ENCODE measurements around the gene NANP. TPM values are rescaled to one million over a fixed set of nuclear protein-coding genes. Genes with fewer than 3 reads are reported as not detected.
A peak's percentile ranks its signal among the peaks of the same experiment; 100 is the strongest.

The NANP gene
- total and polyA plus RNA-seq, 9 of the 15 experiments (the other 6 are each of a cell fraction or from before 2014, with no cell fraction given) = 5.4 to 8.4 (median 6.9) TPM

- ChIA-PET POLR2A (no interaction called here), CTCF (ENCODE audit: low intra/inter-chr PET ratio) (no interaction called here)
- BruUV-seq (replicated peaks) = no TSS peak
Observed at GRCh38 chr20:25619514-25619913, 4.3 kb downstream of the NANP start.

More at GRCh38 chr20:25619514-25619913, 4.3 kb downstream of the NANP start:
- H2AFZ ChIP-seq (ENCODE audit: low read depth, low read length) = no peak overlapping the region
- H3K4me2 ChIP-seq (ENCODE audit: insufficient read depth, low read length) = no peak overlapping the region
- peaks cover 67% of the 10 kb centered on the region for H3K79me2 ChIP-seq (ENCODE audit: control insufficient read depth, insufficient read depth, low read length)
- H3K9me3 ChIP-seq (replicated peaks; ENCODE audit: control insufficient read depth, insufficient read depth, low read depth, low read length) = no peaks in the 10 kb centered on the region
- no peak overlapping the region for H3K27ac ChIP-seq (ENCODE audit: extremely low read depth, low read depth, low read length)
- H3K27me3 ChIP-seq (ENCODE audit: control insufficient read depth in 2 of 2, insufficient read depth in 2 of 2, low read length in 2 of 2) = no peaks in the 10 kb centered on the region
- H4K20me1 ChIP-seq (replicated peaks; ENCODE audit: control insufficient read depth, insufficient read depth, low read length) = no peaks in the 10 kb centered on the region
- H3K36me3 ChIP-seq (ENCODE audit: control insufficient read depth, insufficient read depth, low read length) = peaks cover 34% of the 10 kb centered on the region; the same call in 2 of the 3 replicates
- peaks cover 6 to 21% of the 10 kb centered on the region in 2 experiments; a peak in 4 of 5 replicates for H3K4me1 ChIP-seq (replicated peaks in 1 of 2; ENCODE audit: control insufficient read depth in 2 of 2, insufficient read depth in 2 of 2, low read length in 2 of 2)
- TF ChIP-seq ZNF740 (CRISPR knock-in tag; IDR thresholded peaks at IDR 0.05) = no peak
- TF ChIP-seq ZNF740 (tag; IDR thresholded peaks at IDR 0.05) = no peak
- no peak for TF ChIP-seq GATA2 (CRISPR knock-in tag; IDR thresholded peaks at IDR 0.05)
- TF ChIP-seq BACH1 (tag; IDR thresholded peaks at IDR 0.05) = no peak
- TF ChIP-seq ZNF444 (CRISPR knock-in tag; IDR thresholded peaks at IDR 0.05) = no peak
- no peak for TF ChIP-seq SIN3A (IDR thresholded peaks at IDR 0.05; ENCODE audit: borderline replicate concordance in 2 of 2, control insufficient read depth in 1 of 2, low read depth in 2 of 2, low read length in 2 of 2)
- TF ChIP-seq ZKSCAN3 (CRISPR knock-in tag; IDR thresholded peaks at IDR 0.05) = no peak
- TF ChIP-seq ZNF586 (CRISPR knock-in tag; conservative IDR thresholded peaks at IDR 0.05) = no peak
- peak; percentile 66 for TF ChIP-seq PKNOX1 (IDR thresholded peaks at IDR 0.05)
- DNase-seq (ENCODE audit: extremely low read depth in 1 of 4, low spot score in 3 of 4) (no peak), FAIRE-seq (no peak), ATAC-seq (no peak)
- 58% methylated on average over 3 of the region's 3 CpGs for WGBS (ENCODE audit: insufficient coverage, low coverage, missing lambda C conversion rate)
- H3K9ac ChIP-seq (ENCODE audit: insufficient read depth in 1 of 2, low read depth in 2 of 2, low read length in 2 of 2) = no peak overlapping the region
- in situ Hi-C loops (cut with MboI) = no loop called here
- intact Hi-C loops (cut with micrococcal nuclease) = no loop called here
- no peak overlapping the region for H3K4me3 ChIP-seq
- H3K9me1 ChIP-seq (ENCODE audit: control insufficient read depth, insufficient read depth, low read length) = no peaks in the 10 kb centered on the region
